ENCODE data around the gene DAP3.
"Not testable (repeated sequence)": the region's sequence is repeated elsewhere in the genome, so short reads cannot be mapped to it uniquely, and the experiment has no call there.

Gene DAP3

GRCh38 chr1:155759966-155760630 lies 71.2 kb downstream of the DAP3 start:
- no peak for TF ChIP-seq CTCF (IDR thresholded peaks at IDR 0.05; ENCODE audit: low read depth, low read length)
- TF ChIP-seq MAX (IDR thresholded peaks at IDR 0.05; ENCODE audit: low read depth, low read length) = no peak
- no peak for TF ChIP-seq POLR2A (IDR thresholded peaks at IDR 0.05; ENCODE audit: extremely low read depth, insufficient read length)
- no peak for TF ChIP-seq MYC (IDR thresholded peaks at IDR 0.05; ENCODE audit: low read depth, low read length)
- H3K4me3 ChIP-seq (ENCODE audit: low read depth, low read length) = no peak overlapping the region
- no peak for DNase-seq (ENCODE audit: low read depth)

GRCh38 chr1:155760751-155761475 lies 72.0 kb downstream of the DAP3 start:
- TF ChIP-seq MYC (IDR thresholded peaks at IDR 0.05; ENCODE audit: low read depth, low read length) (no peak), MAX (IDR thresholded peaks at IDR 0.05; ENCODE audit: low read depth, low read length) (no peak), POLR2A (IDR thresholded peaks at IDR 0.05; ENCODE audit: extremely low read depth, insufficient read length) (no peak), CTCF (IDR thresholded peaks at IDR 0.05; ENCODE audit: low read depth, low read length) (no peak)
- DNase-seq (ENCODE audit: low read depth) = no peak
- no peak overlapping the region for H3K4me3 ChIP-seq (ENCODE audit: low read depth, low read length)

GRCh38 chr1:155761736-155762405 lies 73.0 kb downstream of the DAP3 start:
- no peak for TF ChIP-seq POLR2A (IDR thresholded peaks at IDR 0.05; ENCODE audit: extremely low read depth, insufficient read length)
- no peak for TF ChIP-seq MYC (IDR thresholded peaks at IDR 0.05; ENCODE audit: low read depth, low read length)
- TF ChIP-seq MAX (IDR thresholded peaks at IDR 0.05; ENCODE audit: low read depth, low read length) = no peak
- no peak for TF ChIP-seq CTCF (IDR thresholded peaks at IDR 0.05; ENCODE audit: low read depth, low read length)
- H3K4me3 ChIP-seq (ENCODE audit: low read depth, low read length) = no peak overlapping the region
- no peak for DNase-seq (ENCODE audit: low read depth)

- DNase-seq (ENCODE audit: low read depth) = peak; percentile 52
- not testable (repeated sequence) for H3K4me3 ChIP-seq (ENCODE audit: low read depth, low read length)
Observed at GRCh38 chr1:155763090-155763815, 74.4 kb downstream of the DAP3 start.

GRCh38 chr1:155763989-155764388 lies 75.1 kb downstream of the DAP3 start:
- H3K4me3 ChIP-seq (ENCODE audit: low read depth, low read length) = not testable (repeated sequence)
- peak; percentile 87 for DNase-seq (ENCODE audit: low read depth)

GRCh38 chr1:155767399-155767989 lies 78.6 kb downstream of the DAP3 start:
- not testable (repeated sequence) for DNase-seq (ENCODE audit: low read depth); H3K4me3 ChIP-seq (ENCODE audit: low read depth, low read length)

- no peak for TF ChIP-seq CTCF (IDR thresholded peaks at IDR 0.05; ENCODE audit: low read depth, low read length)
- TF ChIP-seq MYC (IDR thresholded peaks at IDR 0.05; ENCODE audit: low read depth, low read length) = no peak
- no peak for TF ChIP-seq POLR2A (IDR thresholded peaks at IDR 0.05; ENCODE audit: extremely low read depth, insufficient read length)
- no peak for TF ChIP-seq MAX (IDR thresholded peaks at IDR 0.05; ENCODE audit: low read depth, low read length)
- H3K4me3 ChIP-seq (ENCODE audit: low read depth, low read length) = no peak overlapping the region
- DNase-seq (ENCODE audit: low read depth) = no peak
Observed at GRCh38 chr1:155769257-155769656, 80.4 kb downstream of the DAP3 start.

Measured in NB4 (cell line).